ENCODE data around the gene ANKFY1. TPM values are rescaled to one million over a fixed set of nuclear protein-coding genes. Genes with fewer than 3 reads are reported as not detected.
"Not testable (repeated sequence)": the region's sequence is repeated elsewhere in the genome, so short reads cannot be mapped to it uniquely, and the experiment has no call there.

ANKFY1 gene
- total RNA-seq, 1 donor from 2014 or later, result 51.9 TPM

GRCh38 chr17:4152471-4152870 lies 111.3 kb downstream of the ANKFY1 start:
- DNase-seq (ENCODE audit: low spot score), result no peak
- Mint-ChIP-seq H3K27ac (no peak overlapping the region), H3K4me3 (ENCODE audit: low read depth) (no peak overlapping the region), H3K36me3 (ENCODE audit: low read depth) (peaks cover 2% of the 10 kb centered on the region), H3K27me3 (ENCODE audit: low read depth) (no peaks in the 10 kb centered on the region), H3K4me1 (ENCODE audit: low read depth) (peaks cover 7% of the 10 kb centered on the region), H3K9me3 (no peaks in the 10 kb centered on the region)
- intact Hi-C loops (cut with micrococcal nuclease), result no loop called here

- Mint-ChIP-seq H3K4me3 (ENCODE audit: low read depth) (no peak overlapping the region), H3K4me1 (ENCODE audit: low read depth) (peaks cover 7% of the 10 kb centered on the region), H3K27ac (no peak overlapping the region), H3K36me3 (ENCODE audit: low read depth) (peaks cover 2% of the 10 kb centered on the region), H3K27me3 (ENCODE audit: low read depth) (no peaks in the 10 kb centered on the region), H3K9me3 (no peaks in the 10 kb centered on the region)
- DNase-seq (ENCODE audit: low spot score), result no peak
- intact Hi-C loops (cut with micrococcal nuclease), result no loop called here
These were observed 113.7 kb downstream of the ANKFY1 start for GRCh38 chr17:4150096-4150495.

- H3K4me3 Mint-ChIP-seq (ENCODE audit: low read depth), result no peak overlapping the region
These were observed 115.0 kb downstream of the ANKFY1 start for GRCh38 chr17:4148611-4149308.

GRCh38 chr17:4147751-4148310 lies 115.9 kb downstream of the ANKFY1 start:
- H3K27ac Mint-ChIP-seq, result no peak overlapping the region
- H3K4me1 Mint-ChIP-seq (ENCODE audit: low read depth), result peaks cover 8% of the 10 kb centered on the region
- DNase-seq (ENCODE audit: low spot score), result no peak
- no peak overlapping the region for H3K4me3 Mint-ChIP-seq (ENCODE audit: low read depth)
- H3K27me3 Mint-ChIP-seq (ENCODE audit: low read depth), result no peaks in the 10 kb centered on the region
- intact Hi-C loops (cut with micrococcal nuclease), result no loop called here
- H3K36me3 Mint-ChIP-seq (ENCODE audit: low read depth), result no peaks in the 10 kb centered on the region
- no peaks in the 10 kb centered on the region for H3K9me3 Mint-ChIP-seq

More at GRCh38 chr17:4148611-4149308, 115.0 kb downstream of the ANKFY1 start:
- Mint-ChIP-seq H3K9me3 (no peaks in the 10 kb centered on the region), H3K27ac (no peak overlapping the region), H3K36me3 (ENCODE audit: low read depth) (peaks cover 2% of the 10 kb centered on the region), H3K4me1 (ENCODE audit: low read depth) (peaks cover 8% of the 10 kb centered on the region), H3K27me3 (ENCODE audit: low read depth) (no peaks in the 10 kb centered on the region)
- intact Hi-C loops (cut with micrococcal nuclease), result no loop called here
- DNase-seq (ENCODE audit: low spot score), result no peak

- Mint-ChIP-seq H3K27me3 (ENCODE audit: low read depth) (no peaks in the 10 kb centered on the region), H3K36me3 (ENCODE audit: low read depth) (no peaks in the 10 kb centered on the region), H3K27ac (no peak overlapping the region), H3K4me3 (ENCODE audit: low read depth) (peak overlapping the region; percentile 4), H3K9me3 (no peaks in the 10 kb centered on the region), H3K4me1 (ENCODE audit: low read depth) (peaks cover 13% of the 10 kb centered on the region)
- intact Hi-C loops (cut with micrococcal nuclease), result no loop called here
- DNase-seq (ENCODE audit: low spot score), result no peak
These were observed 117.1 kb downstream of the ANKFY1 start for GRCh38 chr17:4146641-4147040.

- H3K4me1 Mint-ChIP-seq (ENCODE audit: low read depth), result peaks cover 31% of the 10 kb centered on the region
- H3K9me3 Mint-ChIP-seq, result no peaks in the 10 kb centered on the region
- DNase-seq (ENCODE audit: low spot score), result no peak
- peak overlapping the region; percentile 98 for H3K4me3 Mint-ChIP-seq (ENCODE audit: low read depth)
- peak overlapping the region; percentile 100 for H3K27ac Mint-ChIP-seq
- H3K36me3 Mint-ChIP-seq (ENCODE audit: low read depth), result peaks cover 6% of the 10 kb centered on the region
- intact Hi-C loops (cut with micrococcal nuclease), result loop anchor here (5.0 kb wide), 1 partner anchor 177 kb away; no protein-coding TSS in a partner anchor
- H3K27me3 Mint-ChIP-seq (ENCODE audit: low read depth), result no peaks in the 10 kb centered on the region
These were observed 119.4 kb downstream of the ANKFY1 start for GRCh38 chr17:4144422-4144747.

- peak overlapping the region; percentile 98 for H3K4me3 Mint-ChIP-seq (ENCODE audit: low read depth)
- peaks cover 32% of the 10 kb centered on the region for H3K4me1 Mint-ChIP-seq (ENCODE audit: low read depth)
- peak overlapping the region; percentile 100 for H3K27ac Mint-ChIP-seq
- no peaks in the 10 kb centered on the region for H3K9me3 Mint-ChIP-seq
- H3K36me3 Mint-ChIP-seq (ENCODE audit: low read depth), result peaks cover 7% of the 10 kb centered on the region
- H3K27me3 Mint-ChIP-seq (ENCODE audit: low read depth), result no peaks in the 10 kb centered on the region
- intact Hi-C loops (cut with micrococcal nuclease), result loop anchor here (1.0 to 5.0 kb wide), 3 partner anchors 33 to 231 kb away; no protein-coding TSS in a partner anchor
- peak; percentile 88 for DNase-seq (ENCODE audit: low spot score)
These were observed 120.0 kb downstream of the ANKFY1 start for GRCh38 chr17:4143563-4144421.

GRCh38 chr17:4142107-4142900 lies 121.5 kb downstream of the ANKFY1 start:
- Mint-ChIP-seq H3K9me3 (no peaks in the 10 kb centered on the region), H3K36me3 (ENCODE audit: low read depth) (peaks cover 10% of the 10 kb centered on the region), H3K27ac (peak overlapping the region; percentile 67), H3K4me1 (ENCODE audit: low read depth) (peaks cover 32% of the 10 kb centered on the region), H3K4me3 (ENCODE audit: low read depth) (peak overlapping the region; percentile 98), H3K27me3 (ENCODE audit: low read depth) (no peaks in the 10 kb centered on the region)
- peak; percentile 33 for DNase-seq (ENCODE audit: low spot score)
- intact Hi-C loops (cut with micrococcal nuclease), result loop anchor here (2.0 to 5.0 kb wide), 2 partner anchors 175 to 232 kb away; no protein-coding TSS in a partner anchor

- Mint-ChIP-seq H3K27ac (no peak overlapping the region), H3K9me3 (no peaks in the 10 kb centered on the region), H3K4me3 (ENCODE audit: low read depth) (no peak overlapping the region), H3K36me3 (ENCODE audit: low read depth) (peaks cover 10% of the 10 kb centered on the region), H3K4me1 (ENCODE audit: low read depth) (peaks cover 30% of the 10 kb centered on the region), H3K27me3 (ENCODE audit: low read depth) (no peaks in the 10 kb centered on the region)
- intact Hi-C loops (cut with micrococcal nuclease), result loop anchor here (5.0 kb wide), 1 partner anchor 173 kb away; no protein-coding TSS in a partner anchor
- no peak for DNase-seq (ENCODE audit: low spot score)
These were observed 123.7 kb downstream of the ANKFY1 start for GRCh38 chr17:4140125-4140524.

GRCh38 chr17:4138906-4139526 lies 124.8 kb downstream of the ANKFY1 start:
- DNase-seq (ENCODE audit: low spot score); H3K27ac Mint-ChIP-seq; H3K4me3 Mint-ChIP-seq (ENCODE audit: low read depth); H3K27me3 Mint-ChIP-seq (ENCODE audit: low read depth); intact Hi-C loops (cut with micrococcal nuclease); H3K9me3 Mint-ChIP-seq: not testable (repeated sequence)
- Mint-ChIP-seq H3K36me3 (ENCODE audit: low read depth) (peaks cover 14% of the 10 kb centered on the region), H3K4me1 (ENCODE audit: low read depth) (peaks cover 31% of the 10 kb centered on the region)

GRCh38 chr17:4136373-4136772 lies 127.4 kb downstream of the ANKFY1 start:
- H3K4me1 Mint-ChIP-seq (ENCODE audit: low read depth), result peaks cover 26% of the 10 kb centered on the region
- no peaks in the 10 kb centered on the region for H3K27me3 Mint-ChIP-seq (ENCODE audit: low read depth)
- no peak overlapping the region for H3K27ac Mint-ChIP-seq
- DNase-seq (ENCODE audit: low spot score), result no peak
- intact Hi-C loops (cut with micrococcal nuclease), result no loop called here
- H3K36me3 Mint-ChIP-seq (ENCODE audit: low read depth), result peaks cover 14% of the 10 kb centered on the region
- H3K4me3 Mint-ChIP-seq (ENCODE audit: low read depth), result no peak overlapping the region
- H3K9me3 Mint-ChIP-seq, result no peaks in the 10 kb centered on the region

- no peak overlapping the region for H3K27ac Mint-ChIP-seq
- H3K27me3 Mint-ChIP-seq (ENCODE audit: low read depth), result no peaks in the 10 kb centered on the region
- no peak overlapping the region for H3K4me3 Mint-ChIP-seq (ENCODE audit: low read depth)
- peaks cover 22% of the 10 kb centered on the region for H3K4me1 Mint-ChIP-seq (ENCODE audit: low read depth)
- no peak for DNase-seq (ENCODE audit: low spot score)
- H3K9me3 Mint-ChIP-seq, result no peaks in the 10 kb centered on the region
- H3K36me3 Mint-ChIP-seq (ENCODE audit: low read depth), result peaks cover 22% of the 10 kb centered on the region
- intact Hi-C loops (cut with micrococcal nuclease), result no loop called here
These were observed 128.3 kb downstream of the ANKFY1 start for GRCh38 chr17:4135489-4135888.
